PFSK-1 (cell line): ENCODE measurements around the gene FGR.

Experiments used
- FOXP2 ChIP-seq: optimal IDR thresholded peaks from 2 replicates; pipeline ENCODE3; 2011; ENCODE audit warnings: borderline replicate concordance, control low read depth, inconsistent platforms; ENCODE audit not compliant: insufficient read depth; ENCODE audit errors: extremely low read length, extremely low read depth
- POLR2AphosphoS5 ChIP-seq: IDR thresholded peaks from 2 replicates; pipeline ENCODE4 v1.6.1; 2012; ENCODE audit warnings: low read depth, mild to moderate bottlenecking, control low read depth, low read length, moderate library complexity
- SIN3A ChIP-seq: IDR thresholded peaks from 2 replicates; pipeline ENCODE4 v1.6.1; 2012; ENCODE audit warnings: mild to moderate bottlenecking, low read length, moderate library complexity, borderline replicate concordance; ENCODE audit not compliant: insufficient read depth
- TAF1 ChIP-seq: IDR thresholded peaks from 2 replicates; pipeline ENCODE4 v1.6.1; 2012; ENCODE audit warnings: low read length, control low read depth, borderline replicate concordance; ENCODE audit not compliant: insufficient read depth
- TF ChIP-seq, protein P1 (sequence below), 2 experiments: IDR thresholded peaks; 2 replicates each; pipeline versions ENCODE4 v1.6.1 to v1.8.0; 2011 to 2012; ENCODE audit warnings: low read depth in 2 of 2, low read length in 2 of 2, control low read depth in 1 of 2, inconsistent platforms in 1 of 2, mild to moderate bottlenecking in 1 of 2, moderate library complexity in 1 of 2; ENCODE audit not compliant: insufficient read depth in 1 of 2

Gene FGR

DNA sequence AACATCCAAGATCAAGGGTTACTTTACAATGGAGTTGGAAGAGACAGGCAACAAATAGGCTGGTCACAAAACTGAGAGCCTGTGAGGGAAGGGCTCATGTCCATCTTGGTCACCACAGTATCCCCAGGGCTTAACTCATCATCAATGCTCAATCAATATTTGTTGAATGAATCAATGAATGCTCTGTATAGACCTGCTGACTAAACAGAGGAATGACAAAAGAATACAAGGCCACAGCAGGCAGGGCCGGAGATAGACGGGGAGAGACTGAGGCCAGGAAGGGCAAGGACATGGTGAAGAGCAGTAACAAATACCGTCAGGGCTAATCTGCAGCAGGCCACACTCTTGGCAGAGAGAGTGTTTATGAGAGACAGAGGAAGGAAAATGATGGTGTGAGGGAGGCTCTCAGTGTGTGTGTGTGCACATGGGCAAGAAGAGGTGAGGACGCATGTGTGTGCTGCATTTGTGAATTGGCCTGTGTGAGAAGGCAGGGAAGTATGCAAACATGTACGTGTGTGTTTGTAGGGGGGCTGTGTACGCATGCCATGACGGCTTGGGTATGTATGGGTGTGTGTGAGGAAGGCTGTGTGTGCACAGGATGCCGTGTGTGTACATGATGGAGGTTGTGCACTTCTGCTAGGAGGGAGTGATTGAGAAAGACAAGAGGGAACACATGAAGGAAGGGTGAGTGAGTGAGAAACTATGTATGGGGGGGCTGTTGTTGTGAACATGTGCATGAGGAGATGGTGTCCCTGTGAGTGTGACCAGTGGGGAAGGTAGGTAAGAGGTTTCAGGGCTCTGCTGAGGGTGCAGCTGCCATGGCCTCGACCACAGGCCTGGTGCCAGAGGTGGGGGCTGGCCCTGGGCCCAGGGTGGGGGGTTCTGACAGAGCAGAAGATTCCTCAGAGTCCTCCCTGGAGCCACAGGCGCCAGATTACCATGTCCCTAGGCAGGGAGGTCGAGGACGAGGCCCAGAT lies 46.4 kb downstream of the FGR start:
- TF ChIP-seq POLR2AphosphoS5: no peak
- TF ChIP-seq SIN3A: no peak
- no peak for TF ChIP-seq TAF1
- no peak for TF ChIP-seq FOXP2
- TF ChIP-seq, protein P1, sequence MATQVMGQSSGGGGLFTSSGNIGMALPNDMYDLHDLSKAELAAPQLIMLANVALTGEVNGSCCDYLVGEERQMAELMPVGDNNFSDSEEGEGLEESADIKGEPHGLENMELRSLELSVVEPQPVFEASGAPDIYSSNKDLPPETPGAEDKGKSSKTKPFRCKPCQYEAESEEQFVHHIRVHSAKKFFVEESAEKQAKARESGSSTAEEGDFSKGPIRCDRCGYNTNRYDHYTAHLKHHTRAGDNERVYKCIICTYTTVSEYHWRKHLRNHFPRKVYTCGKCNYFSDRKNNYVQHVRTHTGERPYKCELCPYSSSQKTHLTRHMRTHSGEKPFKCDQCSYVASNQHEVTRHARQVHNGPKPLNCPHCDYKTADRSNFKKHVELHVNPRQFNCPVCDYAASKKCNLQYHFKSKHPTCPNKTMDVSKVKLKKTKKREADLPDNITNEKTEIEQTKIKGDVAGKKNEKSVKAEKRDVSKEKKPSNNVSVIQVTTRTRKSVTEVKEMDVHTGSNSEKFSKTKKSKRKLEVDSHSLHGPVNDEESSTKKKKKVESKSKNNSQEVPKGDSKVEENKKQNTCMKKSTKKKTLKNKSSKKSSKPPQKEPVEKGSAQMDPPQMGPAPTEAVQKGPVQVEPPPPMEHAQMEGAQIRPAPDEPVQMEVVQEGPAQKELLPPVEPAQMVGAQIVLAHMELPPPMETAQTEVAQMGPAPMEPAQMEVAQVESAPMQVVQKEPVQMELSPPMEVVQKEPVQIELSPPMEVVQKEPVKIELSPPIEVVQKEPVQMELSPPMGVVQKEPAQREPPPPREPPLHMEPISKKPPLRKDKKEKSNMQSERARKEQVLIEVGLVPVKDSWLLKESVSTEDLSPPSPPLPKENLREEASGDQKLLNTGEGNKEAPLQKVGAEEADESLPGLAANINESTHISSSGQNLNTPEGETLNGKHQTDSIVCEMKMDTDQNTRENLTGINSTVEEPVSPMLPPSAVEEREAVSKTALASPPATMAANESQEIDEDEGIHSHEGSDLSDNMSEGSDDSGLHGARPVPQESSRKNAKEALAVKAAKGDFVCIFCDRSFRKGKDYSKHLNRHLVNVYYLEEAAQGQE (IDR thresholded peaks at IDR 0.05; ENCODE audit: insufficient read depth in 1 of 2, low read depth in 2 of 2, low read length in 2 of 2): no peak

DNA sequence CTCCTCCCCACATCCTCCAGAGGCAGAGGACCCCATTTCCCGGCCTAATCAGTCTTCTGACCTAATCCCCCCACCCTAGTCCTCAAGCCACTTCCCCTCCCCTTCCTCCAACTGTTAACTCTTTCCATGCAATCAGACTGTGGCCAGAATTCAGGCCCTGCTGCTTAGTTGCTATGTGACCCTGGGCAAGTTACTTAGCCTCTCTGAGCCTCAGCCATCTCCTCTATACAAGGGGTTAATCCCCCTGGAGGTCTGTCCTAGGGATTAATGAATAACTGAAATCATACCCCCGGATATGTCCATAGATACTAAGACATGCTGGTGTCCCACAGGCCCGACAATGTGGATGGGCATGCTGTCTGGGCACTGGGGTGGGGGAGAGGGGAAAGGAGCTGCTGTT lies 49.3 kb downstream of the FGR start:
- TF ChIP-seq POLR2AphosphoS5: no peak
- TF ChIP-seq, protein P1 (IDR thresholded peaks at IDR 0.05; ENCODE audit: insufficient read depth in 1 of 2, low read depth in 2 of 2, low read length in 2 of 2): no peak
- no peak for TF ChIP-seq TAF1
- no peak for TF ChIP-seq FOXP2
- TF ChIP-seq SIN3A: no peak

DNA sequence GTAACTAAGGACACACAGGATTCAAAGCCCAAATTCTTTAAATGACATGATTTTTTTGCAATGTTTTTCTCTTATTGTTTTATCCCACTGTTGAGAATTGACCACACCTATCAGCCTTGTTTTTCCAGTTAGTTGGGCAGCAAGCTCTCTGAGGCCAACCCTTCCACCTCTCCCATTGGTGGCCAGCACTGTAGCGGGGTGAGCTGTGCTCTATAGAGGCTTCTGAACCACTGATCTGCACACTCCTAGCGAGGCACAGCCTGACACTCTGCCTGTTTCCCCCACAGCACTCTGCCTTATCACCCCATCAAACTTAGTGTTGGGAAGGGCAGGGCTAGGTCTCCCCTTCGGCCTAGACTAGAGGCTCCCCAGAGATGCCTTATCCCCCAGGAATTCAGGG lies 50.5 kb downstream of the FGR start:
- TF ChIP-seq POLR2AphosphoS5 (no peak), SIN3A (no peak)

DNA sequence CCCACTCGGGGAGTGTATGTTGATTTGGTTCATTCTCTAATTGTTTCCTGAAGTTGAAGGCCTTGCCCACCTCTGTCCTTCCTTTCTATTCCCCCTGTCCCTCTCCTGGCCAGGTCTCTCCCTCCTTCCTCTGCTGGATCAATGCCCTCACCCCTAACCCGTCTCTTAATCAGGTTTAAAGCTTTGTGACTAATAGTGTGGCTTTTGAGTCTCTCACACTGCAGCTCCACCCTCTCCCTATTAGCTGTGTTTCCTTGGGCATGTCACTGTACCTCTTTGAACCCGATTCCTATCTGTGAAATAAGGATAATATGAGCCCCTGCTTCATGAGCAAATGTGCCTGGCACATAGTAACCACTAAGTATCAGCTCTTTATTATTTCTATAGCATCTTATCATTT lies 51.5 kb downstream of the FGR start:
- no peak for TF ChIP-seq POLR2AphosphoS5
- TF ChIP-seq FOXP2: no peak
- TF ChIP-seq SIN3A: no peak
- TF ChIP-seq, protein P1 (IDR thresholded peaks at IDR 0.05; ENCODE audit: insufficient read depth in 1 of 2, low read depth in 2 of 2, low read length in 2 of 2): no peak
- no peak for TF ChIP-seq TAF1

DNA sequence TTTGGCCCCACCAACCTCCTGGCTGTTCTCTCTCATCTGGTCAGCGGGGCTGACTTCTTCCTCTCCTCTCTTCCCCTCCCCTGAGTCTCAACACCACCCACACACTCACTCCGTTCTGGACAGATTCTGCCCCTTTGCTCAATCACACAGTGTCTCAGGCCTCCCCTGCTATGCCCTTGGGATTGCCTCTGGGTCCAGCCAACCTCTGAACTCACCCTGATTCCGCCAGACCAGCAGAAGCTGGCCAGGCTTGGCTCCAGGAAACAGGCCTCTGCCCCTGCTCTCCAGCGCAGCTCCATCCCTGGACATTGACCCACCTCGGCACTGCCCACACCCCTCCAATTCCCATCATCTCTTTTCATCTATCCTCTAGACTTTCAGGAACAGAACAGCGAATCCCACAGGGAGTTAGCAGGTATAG lies 53.2 kb downstream of the FGR start:
- TF ChIP-seq, protein P1 (IDR thresholded peaks at IDR 0.05; ENCODE audit: insufficient read depth in 1 of 2, low read depth in 2 of 2, low read length in 2 of 2): no peak
- no peak for TF ChIP-seq POLR2AphosphoS5
- TF ChIP-seq SIN3A: no peak
- TF ChIP-seq FOXP2: no peak
- no peak for TF ChIP-seq TAF1
